ENCODE data around the gene ATP8A2. TPM values are rescaled to one million over a fixed set of nuclear protein-coding genes. Genes with fewer than 3 reads are reported as not detected.

The ATP8A2 gene
- total RNA-seq, 1 donor from 2014 or later, result not detected

GRCh38 chr13:25927932-25928331, 556.2 kb downstream of the ATP8A2 start:
- H3K4me3 ChIP-seq (ENCODE audit: low read depth, low read length), result no peak overlapping the region
- TF ChIP-seq CTCF (IDR thresholded peaks at IDR 0.05; ENCODE audit: insufficient read depth, low read length, severe bottlenecking), result no peak
- no peaks in the 10 kb centered on the region for H3K27me3 ChIP-seq (ENCODE audit: control insufficient read depth, insufficient read depth, low read length)
- FAIRE-seq, result no peak
- no peaks in the 10 kb centered on the region for H3K36me3 ChIP-seq (ENCODE audit: control insufficient read depth, insufficient read depth, low read length)
- DNase-seq (ENCODE audit: low read depth), result no peak

- no peak for FAIRE-seq
- Histone ChIP-seq H3K4me3 (ENCODE audit: low read depth, low read length) (no peak overlapping the region), H3K27me3 (ENCODE audit: control insufficient read depth, insufficient read depth, low read length) (no peaks in the 10 kb centered on the region), H3K36me3 (ENCODE audit: control insufficient read depth, insufficient read depth, low read length) (no peaks in the 10 kb centered on the region)
- no peak for DNase-seq (ENCODE audit: low read depth)
- no peak for TF ChIP-seq CTCF (IDR thresholded peaks at IDR 0.05; ENCODE audit: insufficient read depth, low read length, severe bottlenecking)
These were observed 557.2 kb downstream of the ATP8A2 start for GRCh38 chr13:25928941-25929505.

GRCh38 chr13:25929816-25930215, 558.0 kb downstream of the ATP8A2 start:
- no peaks in the 10 kb centered on the region for H3K36me3 ChIP-seq (ENCODE audit: control insufficient read depth, insufficient read depth, low read length)
- FAIRE-seq (no peak), DNase-seq (ENCODE audit: low read depth) (no peak)
- no peaks in the 10 kb centered on the region for H3K27me3 ChIP-seq (ENCODE audit: control insufficient read depth, insufficient read depth, low read length)
- TF ChIP-seq CTCF (IDR thresholded peaks at IDR 0.05; ENCODE audit: insufficient read depth, low read length, severe bottlenecking), result no peak
- no peak overlapping the region for H3K4me3 ChIP-seq (ENCODE audit: low read depth, low read length)

- H3K4me3 ChIP-seq (ENCODE audit: low read depth, low read length), result no peak overlapping the region
- no peak for TF ChIP-seq CTCF (IDR thresholded peaks at IDR 0.05; ENCODE audit: insufficient read depth, low read length, severe bottlenecking)
- H3K27me3 ChIP-seq (ENCODE audit: control insufficient read depth, insufficient read depth, low read length), result no peaks in the 10 kb centered on the region
- no peaks in the 10 kb centered on the region for H3K36me3 ChIP-seq (ENCODE audit: control insufficient read depth, insufficient read depth, low read length)
- no peak for DNase-seq (ENCODE audit: low read depth)
- no peak for FAIRE-seq
These were observed 558.9 kb downstream of the ATP8A2 start for GRCh38 chr13:25930653-25931052.

GRCh38 chr13:25932365-25932764, 560.6 kb downstream of the ATP8A2 start:
- Histone ChIP-seq H3K4me3 (ENCODE audit: low read depth, low read length) (no peak overlapping the region), H3K36me3 (ENCODE audit: control insufficient read depth, insufficient read depth, low read length) (no peaks in the 10 kb centered on the region), H3K27me3 (ENCODE audit: control insufficient read depth, insufficient read depth, low read length) (no peaks in the 10 kb centered on the region)
- TF ChIP-seq CTCF (IDR thresholded peaks at IDR 0.05; ENCODE audit: insufficient read depth, low read length, severe bottlenecking), result no peak
- FAIRE-seq (no peak), DNase-seq (ENCODE audit: low read depth) (no peak)

GRCh38 chr13:25933520-25933919, 561.7 kb downstream of the ATP8A2 start:
- FAIRE-seq, result peak; percentile 62
- no peaks in the 10 kb centered on the region for H3K36me3 ChIP-seq (ENCODE audit: control insufficient read depth, insufficient read depth, low read length)
- no peak overlapping the region for H3K4me3 ChIP-seq (ENCODE audit: low read depth, low read length)
- no peak for DNase-seq (ENCODE audit: low read depth)
- H3K27me3 ChIP-seq (ENCODE audit: control insufficient read depth, insufficient read depth, low read length), result no peaks in the 10 kb centered on the region
- TF ChIP-seq CTCF (IDR thresholded peaks at IDR 0.05; ENCODE audit: insufficient read depth, low read length, severe bottlenecking), result no peak
